K562 (cell line): ENCODE results near the gene SERINC5. TPM values are rescaled to one million over a fixed set of nuclear protein-coding genes. Genes with fewer than 3 reads are reported as not detected.

Experiments used
- ARID1B ChIP-seq: fragments of 450-650 bp; IDR thresholded peaks from 2 replicates; pipeline ENCODE4 v1.6.1; 2016; ENCODE audit warnings: antibody characterized with exemption, mild to moderate bottlenecking, inconsistent platforms
- CCNT2 ChIP-seq: IDR thresholded peaks from 2 replicates; pipeline ENCODE4 v1.6.1; 2011; ENCODE audit warnings: borderline replicate concordance, low read depth, mild to moderate bottlenecking, moderate library complexity, mixed read lengths, low read length; ENCODE audit not compliant: insufficient read length; ENCODE audit errors: extremely low read depth
- CREB1 ChIP-seq, 2 experiments: sonication (generic) in 1 of 2; formaldehyde crosslinking in 1 of 2; IDR thresholded peaks; 2 replicates each; pipeline versions ENCODE4 v1.6.1 to v1.8.0; 2012 to 2022; ENCODE audit warnings: inconsistent platforms in 1 of 2, mild to moderate bottlenecking in 1 of 2, missing genetic modification reagents in 1 of 2, moderate library complexity in 1 of 2
- CREBBP ChIP-seq: IDR thresholded peaks from one replicate; pipeline ENCODE4 v1.6.1; 2012; ENCODE audit warnings: low read depth, mild to moderate bottlenecking, control low read depth, inconsistent platforms, low read length
- ILK ChIP-seq: fragments of 450-650 bp; IDR thresholded peaks from 2 replicates; pipeline ENCODE4 v1.6.1; 2016; ENCODE audit warnings: missing genetic modification characterization, low read depth, mild to moderate bottlenecking, missing compliant biosample characterization, moderate library complexity, borderline replicate concordance
- JUNB ChIP-seq: fragments of 450-650 bp; formaldehyde crosslinking; conservative IDR thresholded peaks from 2 replicates; pipeline ENCODE4 v1.4.0; 2020; ENCODE audit warnings: mild to moderate bottlenecking
- KDM2B ChIP-seq: fragments of 250-450 bp; sonication (Bioruptor Pico); IDR thresholded peaks from 2 replicates; pipeline ENCODE4 v1.8.0; 2021; ENCODE audit warnings: mild to moderate bottlenecking, moderate library complexity
- MBD2 ChIP-seq: sonication (generic); IDR thresholded peaks from 2 replicates; pipeline ENCODE4 v1.6.1; 2016; ENCODE audit warnings: low read depth, borderline replicate concordance
- NELFE ChIP-seq: IDR thresholded peaks from 2 replicates; pipeline ENCODE4 v1.6.1; 2011; ENCODE audit warnings: mild to moderate bottlenecking; ENCODE audit not compliant: insufficient read depth, insufficient read length
- NR2F6 ChIP-seq: fragments of 450-650 bp; formaldehyde crosslinking; IDR thresholded peaks from 2 replicates; pipeline ENCODE4 v1.4.0; 2020; ENCODE audit warnings: mild to moderate bottlenecking
- PRDM10 ChIP-seq: fragments of 450-650 bp; IDR thresholded peaks from 2 replicates; pipeline ENCODE4 v1.6.1; 2018; ENCODE audit not compliant: partially characterized antibody
- RAD21 ChIP-seq, 2 experiments: fragments of 250-450 bp in 1 of 2; fragments of 450-650 bp in 1 of 2; sonication (Bioruptor Pico) in 1 of 2; formaldehyde crosslinking in 1 of 2; IDR thresholded peaks in 1 of 2; conservative IDR thresholded peaks in 1 of 2; 2 replicates each; pipeline versions ENCODE4 v1.4.0 to v1.8.0; 2020 to 2022; ENCODE audit warnings: mild to moderate bottlenecking in 2 of 2, moderate library complexity in 1 of 2
- RB1 ChIP-seq: fragments of 450-650 bp; IDR thresholded peaks from 2 replicates; pipeline ENCODE4 v1.6.1; 2017; ENCODE audit warnings: low read depth, mild to moderate bottlenecking
- RFX7 ChIP-seq: fragments of 250-450 bp; sonication (Bioruptor Pico); IDR thresholded peaks from 2 replicates; pipeline ENCODE4 v1.5.1; 2021; ENCODE audit warnings: mild to moderate bottlenecking
- SRSF9 ChIP-seq: fragments of 200-400 bp; formaldehyde crosslinking; IDR thresholded peaks from 2 replicates; pipeline ENCODE4 v1.6.1; 2017; ENCODE audit warnings: low read depth, low read length, borderline replicate concordance
- THRB ChIP-seq: fragments of 450-650 bp; formaldehyde crosslinking; conservative IDR thresholded peaks from 2 replicates; pipeline ENCODE4 v1.4.0; 2022; ENCODE audit warnings: mild to moderate bottlenecking, missing genetic modification characterization
- ZBTB7A ChIP-seq: IDR thresholded peaks from 2 replicates; pipeline ENCODE4 v1.6.1; 2011; ENCODE audit warnings: low read depth, mild to moderate bottlenecking, low read length, moderate library complexity, borderline replicate concordance; ENCODE audit not compliant: control insufficient read depth
- ZFPM2 ChIP-seq: fragments of 250-450 bp; sonication (Bioruptor Pico); IDR thresholded peaks from 2 replicates; pipeline ENCODE4 v1.5.1; 2022; ENCODE audit warnings: mild to moderate bottlenecking
- ZNF551 ChIP-seq: fragments of 250-450 bp; sonication (Bioruptor Pico); IDR thresholded peaks from 2 replicates; pipeline ENCODE4 v1.5.0; 2021; ENCODE audit warnings: mild to moderate bottlenecking, moderate library complexity
- ZNF57 ChIP-seq: fragments of 450-650 bp; formaldehyde crosslinking; IDR thresholded peaks from 2 replicates; pipeline ENCODE4 v1.4.0; 2020; ENCODE audit warnings: mild to moderate bottlenecking, moderate library complexity
- polyA plus RNA-seq, 8 experiments: library from polyadenylated mRNA; depleted of rRNA in 4 of 8; stranded (reverse) in 5 of 8; unstranded in 3 of 8; fragments of >200 nt; fragmentation: Nextera tagmentation in 2 of 8; fragmentation: Illumina TruSeq in 1 of 8; extraction: Ambion mirVana in 2 of 8; extraction: Trizol in 1 of 8; gene quantifications; 2 replicates each; pipeline versions ENCODE4 v1.2.1 to v1.2.3, GENCODE V29; 2011 to 2014; ENCODE audit warnings: inconsistent platforms in 1 of 8, missing spikeins in 1 of 8
- total RNA-seq, 7 experiments: library from RNA; depleted of rRNA in 6 of 7; stranded (reverse); fragments of >200 nt in 6 of 7; fragmentation: Illumina TruSeq in 2 of 7; extraction: Trizol in 2 of 7; gene quantifications; 2 replicates each; pipeline versions ENCODE4 v1.2.1 to v1.2.3, GENCODE V29; 2011 to 2021; ENCODE audit warnings: low replicate concordance in 1 of 7
- TF ChIP-seq, protein P1 (sequence below): fragments of 450-650 bp; IDR thresholded peaks from 2 replicates; pipeline ENCODE4 v1.6.1; 2016; ENCODE audit warnings: antibody characterized with exemption

Gene SERINC5
- total and polyA plus RNA-seq, 9 of the 15 experiments (the other 6 are each of a cell fraction or from before 2014, with no cell fraction given), result 1.4 to 7.9 (median 3.7) TPM

DNA sequence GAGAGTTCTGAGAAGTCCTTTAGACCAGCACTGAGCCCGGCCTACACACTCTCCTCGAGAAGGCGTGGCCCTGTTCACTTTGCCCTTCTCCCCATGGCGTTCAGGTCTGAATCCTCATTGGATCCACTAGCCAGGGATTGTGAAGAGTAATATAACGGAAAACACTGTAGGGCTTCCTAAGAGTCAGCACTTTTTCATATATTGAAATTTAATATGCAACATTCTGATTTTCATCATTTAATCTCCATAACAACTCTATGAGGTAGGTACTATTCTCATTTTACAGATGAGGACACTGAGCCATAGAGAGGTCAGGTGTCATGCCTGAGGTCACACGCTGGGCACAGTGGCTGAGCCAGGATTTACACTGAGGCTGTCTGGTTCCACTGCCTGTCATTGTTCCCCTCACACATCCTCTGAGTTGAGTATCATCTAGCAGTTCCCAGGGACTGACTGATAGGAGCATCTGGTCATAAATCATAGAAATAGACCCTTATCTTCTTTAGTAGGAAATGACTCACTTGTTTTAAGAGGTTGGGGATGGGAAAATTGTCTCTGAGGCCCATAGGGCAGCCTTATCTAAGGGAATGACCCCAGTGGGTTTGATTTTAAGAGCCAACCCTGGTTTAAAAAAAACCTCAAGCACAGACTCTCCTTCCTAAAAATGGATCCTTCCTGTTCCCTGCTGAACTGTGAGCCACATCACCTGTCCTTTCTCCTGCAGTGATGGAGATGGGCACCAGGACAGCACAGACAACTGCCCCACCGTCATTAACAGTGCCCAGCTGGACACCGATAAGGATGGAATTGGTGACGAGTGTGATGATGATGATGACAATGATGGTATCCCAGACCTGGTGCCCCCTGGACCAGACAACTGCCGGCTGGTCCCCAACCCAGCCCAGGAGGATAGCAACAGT, 179.5 kb downstream of the SERINC5 start (continued):
- TF ChIP-seq KDM2B (CRISPR knock-in tag), result no peak
- TF ChIP-seq CREBBP, result no peak
- TF ChIP-seq CCNT2, result peak; percentile 60
- TF ChIP-seq THRB (CRISPR knock-in tag), result no peak
- TF ChIP-seq SRSF9, result no peak
- TF ChIP-seq ZNF551 (CRISPR knock-in tag), result no peak
- no peak for TF ChIP-seq ZBTB7A
- TF ChIP-seq MBD2, result no peak
- no peak for TF ChIP-seq NELFE
- TF ChIP-seq ARID1B, result peak; percentile 83
- no peak for TF ChIP-seq RB1
- TF ChIP-seq NR2F6 (CRISPR knock-in tag), result no peak
- TF ChIP-seq PRDM10, result no peak
- TF ChIP-seq RAD21 (CRISPR knock-in tag; conservative IDR thresholded peaks at IDR 0.05 in 1 of 2, IDR thresholded peaks at IDR 0.05 in 1 of 2), result no peak
- TF ChIP-seq RFX7 (CRISPR knock-in tag), result no peak
- TF ChIP-seq ILK (tag), result no peak
- TF ChIP-seq CREB1 (IDR thresholded peaks at IDR 0.05), result no peak
- no peak for TF ChIP-seq CREB1 (CRISPR knock-in tag; IDR thresholded peaks at IDR 0.05)
- TF ChIP-seq ZFPM2 (CRISPR knock-in tag), result no peak
- no peak for TF ChIP-seq ZNF57
- TF ChIP-seq, protein P1, sequence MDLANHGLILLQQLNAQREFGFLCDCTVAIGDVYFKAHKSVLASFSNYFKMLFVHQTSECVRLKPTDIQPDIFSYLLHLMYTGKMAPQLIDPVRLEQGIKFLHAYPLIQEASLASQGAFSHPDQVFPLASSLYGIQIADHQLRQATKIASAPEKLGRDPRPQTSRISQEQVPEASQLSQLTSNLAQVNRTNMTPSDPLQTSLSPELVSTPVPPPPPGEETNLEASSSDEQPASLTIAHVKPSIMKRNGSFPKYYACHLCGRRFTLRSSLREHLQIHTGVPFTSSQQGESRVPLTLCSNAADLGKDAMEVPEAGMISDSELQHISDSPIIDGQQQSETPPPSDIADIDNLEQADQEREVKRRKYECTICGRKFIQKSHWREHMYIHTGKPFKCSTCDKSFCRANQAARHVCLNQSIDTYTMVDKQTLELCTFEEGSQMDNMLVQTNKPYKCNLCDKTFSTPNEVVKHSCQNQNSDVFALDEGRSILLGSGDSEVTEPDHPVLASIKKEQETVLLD, result no peak
- 0 out of 2 replicates have a peak, but pooled peaks have one; percentile 13 for TF ChIP-seq JUNB (CRISPR knock-in tag)
